Vagina (tissue), 2 donors: Measurements from ENCODE around the gene MRPS10. TPM values are rescaled to one million over a fixed set of nuclear protein-coding genes. Genes with fewer than 3 reads are reported as not detected.
"Not testable (repeated sequence)": the region's sequence is repeated elsewhere in the genome, so short reads cannot be mapped to it uniquely, and the experiment has no call there.

Experiments
- DNase-seq, 2 donors: peaks; one replicate each; pipeline ENCODE4 v3.0.0-alpha.2; 2017; ENCODE audit errors: extremely low spot score in 2 of 2
- H3K27ac ChIP-seq: fragments of 200-600 bp; sonication (generic); one replicate; pipeline ENCODE4 v1.5.1; 2019
- H3K27me3 ChIP-seq: fragments of 200-600 bp; sonication (generic); one replicate; pipeline ENCODE4 v1.5.1; 2019
- H3K36me3 ChIP-seq, 2 donors: fragments of 200-600 bp; sonication (generic); one replicate each; pipeline ENCODE4 v1.5.1; 2017 to 2019
- H3K4me1 ChIP-seq: fragments of 200-600 bp; sonication (generic); one replicate; pipeline ENCODE4 v1.5.1; 2019
- H3K4me3 ChIP-seq, 2 donors: fragments of 200-600 bp; sonication (generic); 1 replicate in 1 of 2; 2 replicates in 1 of 2; pipeline ENCODE4 v1.5.1; 2016 to 2019
- H3K9me3 ChIP-seq: fragments of 200-600 bp; sonication (generic); one replicate; pipeline ENCODE4 v1.5.1; 2019
- CTCF ChIP-seq, 3 experiments: fragments of 450-650 bp in 2 of 3; fragments of 200-600 bp in 1 of 3; sonication (generic) in 1 of 3; IDR thresholded peaks; one replicate each; pipeline ENCODE4 v1.5.1; 2017 to 2019; ENCODE audit warnings: antibody characterized with exemption in 3 of 3, mild to moderate bottlenecking in 2 of 3, moderate library complexity in 2 of 3
- POLR2A ChIP-seq, 2 donors: fragments of 450-650 bp; IDR thresholded peaks; one replicate each; pipeline ENCODE4 v1.6.1; 2017; ENCODE audit warnings: antibody characterized with exemption in 2 of 2, mild to moderate bottlenecking in 2 of 2, moderate library complexity in 2 of 2
- POLR2AphosphoS5 ChIP-seq, 2 donors: sonication (generic); formaldehyde crosslinking; IDR thresholded peaks; one replicate each; pipeline ENCODE4 v1.9.0; 2017; ENCODE audit warnings: antibody characterized with exemption in 2 of 2, mild to moderate bottlenecking in 2 of 2, low read depth in 1 of 2; ENCODE audit not compliant: insufficient read depth in 1 of 2
- intact Hi-C: fragments of 100-400 bp; cut with DNase I; formaldehyde crosslinking; loops from one replicate; pipeline ENCODE4 v1.15.1; 2023
- total RNA-seq: library from RNA; depleted of rRNA; stranded (reverse); fragments of >200 nt; gene quantifications from one replicate; pipeline ENCODE4 v1.2.3, GENCODE V29; 2016

MRPS10 gene
- total RNA-seq, 1 donor from 2014 or later: 21.4 TPM

- H3K27ac ChIP-seq: peak overlapping the region; percentile 81
- intact Hi-C loops: loop anchor here (5.0 kb wide), 1 partner anchor 235 kb away; the partner anchor contains the start of gene TRERF1
- peaks cover 0 to 16% of the 10 kb centered on the region in 2 donors for H3K36me3 ChIP-seq
- no peaks in the 10 kb centered on the region for H3K9me3 ChIP-seq
- no peaks in the 10 kb centered on the region for H3K27me3 ChIP-seq
- peak overlapping the region; percentile 80 to 82 for H3K4me3 ChIP-seq
- DNase-seq: no peak
- TF ChIP-seq POLR2A (IDR thresholded peaks at IDR 0.05) (no peak), CTCF (IDR thresholded peaks at IDR 0.05) (no peak), POLR2AphosphoS5 (IDR thresholded peaks at IDR 0.05; ENCODE audit: insufficient read depth in 1 of 2, low read depth in 1 of 2) (no peak)
- H3K4me1 ChIP-seq: peaks cover 33% of the 10 kb centered on the region
Measured at GRCh38 chr6:42217157-42217518, 523 bp downstream of the MRPS10 start.

DNA sequence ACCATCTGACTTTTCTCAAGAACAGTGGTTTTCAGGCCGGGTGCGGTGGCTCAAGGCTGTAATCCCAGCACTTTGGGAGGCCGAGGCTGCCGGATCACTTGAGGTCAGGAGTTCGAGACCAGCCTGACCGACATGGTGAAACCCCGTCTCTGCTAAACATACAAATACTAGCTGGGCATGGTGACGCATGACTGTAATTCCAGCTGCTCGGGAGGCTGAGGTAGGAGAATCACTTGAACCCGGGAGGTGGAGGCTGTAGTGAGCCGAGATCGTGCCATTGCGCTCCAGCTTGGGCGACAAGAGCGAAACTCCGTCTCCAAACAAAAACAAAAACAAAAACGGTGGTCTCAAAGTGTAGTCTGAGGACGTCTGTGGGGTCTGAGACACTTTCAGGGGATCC is 1.2 kb downstream of the MRPS10 start:
- not testable (repeated sequence) for H3K9me3 ChIP-seq, H3K27ac ChIP-seq, H3K27me3 ChIP-seq, DNase-seq
- Histone ChIP-seq H3K36me3 (peaks cover 0 to 22% of the 10 kb centered on the region in 2 donors), H3K4me3 (peak overlapping the region in 1 of 2 donors; percentile 80), H3K4me1 (peaks cover 33% of the 10 kb centered on the region)
- intact Hi-C loops: loop anchor here (5.0 kb wide), 1 partner anchor 236 kb away; the partner anchor contains the start of gene TRERF1

DNA sequence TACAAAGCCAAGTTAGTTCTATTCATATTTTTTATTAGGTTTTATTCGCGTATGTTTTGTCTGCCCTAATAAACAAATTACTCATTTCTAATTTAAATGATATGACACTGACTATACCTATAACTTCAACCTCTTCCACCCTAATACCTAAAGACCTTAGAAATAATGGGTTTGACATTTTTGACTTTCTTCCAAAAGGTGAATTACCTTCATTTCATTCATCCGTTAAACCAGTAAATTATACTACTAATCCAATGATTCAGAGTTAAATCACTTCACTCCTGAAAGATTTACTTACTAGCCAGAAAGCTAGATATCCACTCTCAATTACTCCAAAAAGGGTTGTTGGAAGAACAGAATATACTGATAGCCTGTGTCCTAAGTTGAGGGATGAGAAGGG is 5.2 kb downstream of the MRPS10 start:
- H3K36me3 ChIP-seq: peaks cover 0 to 57% of the 10 kb centered on the region in 2 donors
- intact Hi-C loops: no loop called here
- no peak overlapping the region for H3K27ac ChIP-seq
- H3K4me1 ChIP-seq: peaks cover 30% of the 10 kb centered on the region
- no peak overlapping the region for H3K4me3 ChIP-seq
- no peaks in the 10 kb centered on the region for H3K9me3 ChIP-seq
- H3K27me3 ChIP-seq: no peaks in the 10 kb centered on the region
- TF ChIP-seq POLR2A (IDR thresholded peaks at IDR 0.05) (no peak), POLR2AphosphoS5 (IDR thresholded peaks at IDR 0.05; ENCODE audit: insufficient read depth in 1 of 2, low read depth in 1 of 2) (peak in 1 of 2 donors; percentile 39)
- DNase-seq: no peak

DNA sequence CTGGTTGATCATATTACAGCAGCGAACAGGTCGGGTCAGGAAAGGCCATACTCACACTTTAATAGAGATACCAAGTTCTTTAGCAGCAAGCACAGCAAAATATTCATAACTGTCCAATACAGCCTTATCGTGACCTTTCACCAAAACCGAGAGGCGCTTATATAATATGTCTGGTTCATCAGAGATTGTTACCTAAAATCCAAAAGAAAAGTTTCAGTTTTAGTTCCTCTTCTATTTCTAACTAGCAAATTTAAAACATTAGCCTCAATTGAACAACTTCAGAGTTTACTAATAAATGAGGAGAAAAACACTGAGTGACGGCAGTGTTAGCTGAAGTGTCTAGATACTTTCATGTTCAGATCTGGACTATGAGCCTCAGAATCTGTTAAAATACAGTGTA is 5.9 kb downstream of the MRPS10 start:
- Histone ChIP-seq H3K9me3 (no peaks in the 10 kb centered on the region), H3K27me3 (no peaks in the 10 kb centered on the region), H3K36me3 (peaks cover 0 to 58% of the 10 kb centered on the region in 2 donors), H3K27ac (no peak overlapping the region), H3K4me1 (peaks cover 24% of the 10 kb centered on the region), H3K4me3 (no peak overlapping the region)
- TF ChIP-seq CTCF (IDR thresholded peaks at IDR 0.05) (no peak), POLR2A (IDR thresholded peaks at IDR 0.05) (no peak), POLR2AphosphoS5 (IDR thresholded peaks at IDR 0.05; ENCODE audit: insufficient read depth in 1 of 2, low read depth in 1 of 2) (no peak)
- no peak for DNase-seq
- intact Hi-C loops: no loop called here

GRCh38 chr6:42210551-42210950 is 7.1 kb downstream of the MRPS10 start:
- no peak overlapping the region for H3K4me3 ChIP-seq
- no peak for TF ChIP-seq CTCF (IDR thresholded peaks at IDR 0.05)
- no peak for TF ChIP-seq POLR2A (IDR thresholded peaks at IDR 0.05)
- no peak for TF ChIP-seq POLR2AphosphoS5 (IDR thresholded peaks at IDR 0.05; ENCODE audit: insufficient read depth in 1 of 2, low read depth in 1 of 2)

GRCh38 chr6:42207559-42207958 is 10.1 kb downstream of the MRPS10 start:
- peaks cover 0 to 45% of the 10 kb centered on the region in 2 donors for H3K36me3 ChIP-seq
- H3K4me3 ChIP-seq, DNase-seq, H3K4me1 ChIP-seq, intact Hi-C loops, H3K9me3 ChIP-seq, H3K27me3 ChIP-seq, H3K27ac ChIP-seq: not testable (repeated sequence)

More at GRCh38 chr6:42210551-42210950, 7.1 kb downstream of the MRPS10 start:
- Histone ChIP-seq H3K4me1 (peaks cover 16% of the 10 kb centered on the region), H3K27ac (no peak overlapping the region), H3K27me3 (no peaks in the 10 kb centered on the region), H3K9me3 (no peaks in the 10 kb centered on the region), H3K36me3 (peaks cover 0 to 58% of the 10 kb centered on the region in 2 donors)
- DNase-seq: no peak
- intact Hi-C loops: no loop called here
